ENCODE data around the gene RYR3. TPM values are rescaled to one million over a fixed set of nuclear protein-coding genes. Genes with fewer than 3 reads are reported as not detected.

The RYR3 gene
- total RNA-seq, 1 experiment from 2014 or later, result not detected

DNA sequence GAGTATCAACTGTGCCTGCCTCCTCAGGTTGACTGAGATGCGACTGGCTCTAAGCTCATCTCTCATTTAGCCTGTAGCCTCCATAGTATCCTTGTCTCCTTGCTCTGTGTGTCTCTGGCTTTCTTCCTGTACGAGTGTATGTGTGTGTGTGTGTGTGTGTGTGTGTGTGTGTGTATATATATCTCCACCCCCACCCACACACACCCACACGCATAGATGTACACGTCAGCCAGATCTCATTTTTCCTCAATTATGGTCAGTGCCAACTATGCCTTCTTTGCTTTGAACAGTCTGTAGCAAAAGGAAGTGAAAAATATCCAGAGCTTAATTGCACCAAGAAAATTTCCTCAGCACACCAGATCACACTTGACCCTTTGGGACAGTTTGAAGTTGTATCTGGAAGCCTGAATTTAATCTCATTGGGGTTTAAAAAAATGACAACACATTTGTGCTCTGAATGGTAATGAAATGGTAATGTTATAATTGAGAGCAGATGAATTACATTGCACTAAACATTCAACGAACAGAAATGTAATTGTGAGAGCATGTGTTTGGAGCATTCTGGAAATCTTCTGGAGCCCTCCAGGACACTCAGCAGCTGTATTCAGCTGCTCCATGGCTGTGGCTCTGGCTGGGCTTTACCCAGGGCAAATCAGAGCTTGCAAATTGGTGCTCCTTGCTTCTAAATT lies 63.6 kb downstream of the RYR3 start:
- Histone ChIP-seq H3K27me3 (replicated peaks; ENCODE audit: insufficient read depth, low read depth, low read length, poor library complexity) (no peaks in the 10 kb centered on the region), H3K27ac (ENCODE audit: low read depth, low read length, poor library complexity, severe bottlenecking) (no peak overlapping the region), H3K36me3 (ENCODE audit: insufficient read depth, low read length, poor library complexity, severe bottlenecking) (no peaks in the 10 kb centered on the region), H3K4me1 (ENCODE audit: insufficient read depth, low read length, poor library complexity, severe bottlenecking) (no peaks in the 10 kb centered on the region), H3K4me3 (ENCODE audit: low read depth, low read length, poor library complexity, severe bottlenecking) (no peak overlapping the region), H3K9me3 (ENCODE audit: low read depth, low read length, poor library complexity, severe bottlenecking) (no peaks in the 10 kb centered on the region)
- intact Hi-C loops (cut with micrococcal nuclease; ENCODE audit: unreplicated experiment), result no loop called here
- TF ChIP-seq, protein P1, sequence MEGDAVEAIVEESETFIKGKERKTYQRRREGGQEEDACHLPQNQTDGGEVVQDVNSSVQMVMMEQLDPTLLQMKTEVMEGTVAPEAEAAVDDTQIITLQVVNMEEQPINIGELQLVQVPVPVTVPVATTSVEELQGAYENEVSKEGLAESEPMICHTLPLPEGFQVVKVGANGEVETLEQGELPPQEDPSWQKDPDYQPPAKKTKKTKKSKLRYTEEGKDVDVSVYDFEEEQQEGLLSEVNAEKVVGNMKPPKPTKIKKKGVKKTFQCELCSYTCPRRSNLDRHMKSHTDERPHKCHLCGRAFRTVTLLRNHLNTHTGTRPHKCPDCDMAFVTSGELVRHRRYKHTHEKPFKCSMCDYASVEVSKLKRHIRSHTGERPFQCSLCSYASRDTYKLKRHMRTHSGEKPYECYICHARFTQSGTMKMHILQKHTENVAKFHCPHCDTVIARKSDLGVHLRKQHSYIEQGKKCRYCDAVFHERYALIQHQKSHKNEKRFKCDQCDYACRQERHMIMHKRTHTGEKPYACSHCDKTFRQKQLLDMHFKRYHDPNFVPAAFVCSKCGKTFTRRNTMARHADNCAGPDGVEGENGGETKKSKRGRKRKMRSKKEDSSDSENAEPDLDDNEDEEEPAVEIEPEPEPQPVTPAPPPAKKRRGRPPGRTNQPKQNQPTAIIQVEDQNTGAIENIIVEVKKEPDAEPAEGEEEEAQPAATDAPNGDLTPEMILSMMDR (conservative IDR thresholded peaks at IDR 0.05; ENCODE audit: low read depth, low read length), result no peak
- TF ChIP-seq EZH2 (IDR thresholded peaks at IDR 0.05; ENCODE audit: borderline replicate concordance, low read depth, low read length, poor library complexity, severe bottlenecking), result no peak
- POLR2A ChIA-PET (ENCODE audit: low non-redundant PET), result no interaction called here
- DNase-seq (ENCODE audit: low spot score), result no peak
- CTCF ChIA-PET, result no interaction called here
- BruUV-seq (replicated peaks), result no TSS peak

DNA sequence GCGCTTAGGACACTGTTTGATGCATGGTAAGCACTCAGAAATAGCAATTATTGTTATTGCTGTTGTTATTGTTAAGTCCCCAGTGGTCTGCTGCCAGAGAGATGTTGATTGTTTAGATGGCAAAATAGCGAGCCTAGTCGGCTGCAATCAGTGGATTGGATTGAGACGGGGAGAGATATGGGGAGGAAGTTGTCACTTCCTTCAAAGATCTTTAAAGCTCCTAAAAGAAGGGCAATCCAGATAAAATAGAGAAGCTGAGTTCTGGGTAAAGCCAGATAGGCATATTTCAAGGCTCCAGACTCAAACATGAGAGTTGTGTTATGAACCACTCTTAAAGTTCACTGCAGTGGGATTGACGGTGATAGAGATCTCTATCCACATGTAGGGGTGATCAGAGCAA lies 64.5 kb downstream of the RYR3 start:
- no peak for DNase-seq (ENCODE audit: low spot score)
- intact Hi-C loops (cut with micrococcal nuclease; ENCODE audit: unreplicated experiment), result no loop called here
- Histone ChIP-seq H3K4me3 (ENCODE audit: low read depth, low read length, poor library complexity, severe bottlenecking) (no peak overlapping the region), H3K27ac (ENCODE audit: low read depth, low read length, poor library complexity, severe bottlenecking) (no peak overlapping the region), H3K27me3 (replicated peaks; ENCODE audit: insufficient read depth, low read depth, low read length, poor library complexity) (no peaks in the 10 kb centered on the region), H3K36me3 (ENCODE audit: insufficient read depth, low read length, poor library complexity, severe bottlenecking) (no peaks in the 10 kb centered on the region), H3K4me1 (ENCODE audit: insufficient read depth, low read length, poor library complexity, severe bottlenecking) (no peaks in the 10 kb centered on the region), H3K9me3 (ENCODE audit: low read depth, low read length, poor library complexity, severe bottlenecking) (no peaks in the 10 kb centered on the region)
- CTCF ChIA-PET, result no interaction called here
- BruUV-seq (replicated peaks), result no TSS peak
- TF ChIP-seq, protein P1 (conservative IDR thresholded peaks at IDR 0.05; ENCODE audit: low read depth, low read length), result no peak
- no peak for TF ChIP-seq EZH2 (IDR thresholded peaks at IDR 0.05; ENCODE audit: borderline replicate concordance, low read depth, low read length, poor library complexity, severe bottlenecking)
- POLR2A ChIA-PET (ENCODE audit: low non-redundant PET), result no interaction called here

DNA sequence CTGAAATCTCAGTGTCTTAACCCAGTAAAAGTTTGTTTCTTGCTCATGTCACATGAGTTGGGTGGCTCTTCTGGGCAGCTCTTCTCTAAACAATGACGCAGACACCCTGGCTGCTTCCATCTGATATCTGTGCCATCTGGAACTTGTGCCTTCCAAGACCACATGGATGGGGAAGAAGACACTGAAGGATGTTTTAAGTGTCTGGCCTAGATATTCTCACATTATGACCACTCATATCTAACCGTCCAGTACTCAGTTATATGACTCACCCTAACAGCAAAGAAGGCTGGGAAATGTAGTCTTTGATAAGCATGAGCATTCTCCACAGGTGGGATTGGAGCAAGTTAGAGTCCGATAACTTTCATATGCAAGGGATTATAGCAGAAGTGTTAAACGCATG lies 66.4 kb downstream of the RYR3 start:
- H3K36me3 ChIP-seq (ENCODE audit: insufficient read depth, low read length, poor library complexity, severe bottlenecking), result no peaks in the 10 kb centered on the region
- no peaks in the 10 kb centered on the region for H3K9me3 ChIP-seq (ENCODE audit: low read depth, low read length, poor library complexity, severe bottlenecking)
- no peak overlapping the region for H3K4me3 ChIP-seq (ENCODE audit: low read depth, low read length, poor library complexity, severe bottlenecking)
- H3K27me3 ChIP-seq (replicated peaks; ENCODE audit: insufficient read depth, low read depth, low read length, poor library complexity), result no peaks in the 10 kb centered on the region
- TF ChIP-seq, protein P1 (conservative IDR thresholded peaks at IDR 0.05; ENCODE audit: low read depth, low read length), result no peak
- TF ChIP-seq EZH2 (IDR thresholded peaks at IDR 0.05; ENCODE audit: borderline replicate concordance, low read depth, low read length, poor library complexity, severe bottlenecking), result no peak
- H3K27ac ChIP-seq (ENCODE audit: low read depth, low read length, poor library complexity, severe bottlenecking), result no peak overlapping the region
- no TSS peak for BruUV-seq (replicated peaks)
- no peaks in the 10 kb centered on the region for H3K4me1 ChIP-seq (ENCODE audit: insufficient read depth, low read length, poor library complexity, severe bottlenecking)
- no peak for DNase-seq (ENCODE audit: low spot score)
- intact Hi-C loops (cut with micrococcal nuclease; ENCODE audit: unreplicated experiment), result no loop called here
- ChIA-PET CTCF (no interaction called here), POLR2A (ENCODE audit: low non-redundant PET) (no interaction called here)

Data from A673 (cell line).